Breast epithelium (tissue), 4 donors: ENCODE data around the gene LIMD2. TPM values are rescaled to one million over a fixed set of nuclear protein-coding genes. Genes with fewer than 3 reads are reported as not detected.

Experiments used
- DNase-seq, 2 donors: peaks; one replicate each; pipeline ENCODE4 v3.0.0-alpha.2; 2019; ENCODE audit warnings: low spot score in 2 of 2
- H3K27ac ChIP-seq, 2 donors: fragments of 200-600 bp; sonication (generic) in 1 of 2; one replicate each; pipeline ENCODE4 v1.5.1; 2016 to 2019; ENCODE audit warnings: mild to moderate bottlenecking in 1 of 2
- H3K27me3 ChIP-seq, 2 donors: fragments of 200-600 bp; sonication (generic) in 1 of 2; one replicate each; pipeline versions ENCODE4 v1.5.1 to v1.6.0; 2017 to 2019; ENCODE audit warnings: control low read depth in 1 of 2, mild to moderate bottlenecking in 1 of 2
- H3K36me3 ChIP-seq: fragments of 200-600 bp; one replicate; pipeline ENCODE4 v1.5.1; 2019
- H3K4me1 ChIP-seq, 2 donors: fragments of 200-600 bp; sonication (generic); one replicate each; pipeline ENCODE4 v1.5.1; 2016 to 2019; ENCODE audit warnings: control low read depth in 1 of 2
- H3K4me3 ChIP-seq, 3 donors: fragments of 200-600 bp; sonication (generic); 1 replicate in 2 of 3; 2 replicates in 1 of 3; pipeline ENCODE4 v1.5.1; 2016 to 2019; ENCODE audit warnings: mild to moderate bottlenecking in 3 of 3, moderate library complexity in 2 of 3
- H3K9me3 ChIP-seq, 2 donors: fragments of 200-600 bp; sonication (generic) in 1 of 2; one replicate each; pipeline ENCODE4 v1.5.1; 2016 to 2019; ENCODE audit warnings: control low read depth in 1 of 2
- CTCF ChIP-seq, 3 donors: fragments of 450-650 bp; IDR thresholded peaks; one replicate each; pipeline ENCODE4 v1.5.1; 2016 to 2017; ENCODE audit warnings: antibody characterized with exemption in 3 of 3, mild to moderate bottlenecking in 3 of 3, moderate library complexity in 3 of 3
- POLR2A ChIP-seq: fragments of 450-650 bp; IDR thresholded peaks from one replicate; pipeline ENCODE4 v1.6.1; 2016; ENCODE audit warnings: antibody characterized with exemption, mild to moderate bottlenecking, moderate library complexity
- POLR2AphosphoS5 ChIP-seq, 3 donors: sonication (generic); formaldehyde crosslinking; IDR thresholded peaks; one replicate each; pipeline ENCODE4 v1.6.1; 2017; ENCODE audit warnings: antibody characterized with exemption in 3 of 3
- intact Hi-C: fragments of 100-400 bp; cut with DNase I; formaldehyde crosslinking; loops from one replicate; pipeline ENCODE4 v1.15.1; 2023; ENCODE audit warnings: low total_unique reads
- total RNA-seq, 3 donors: library from RNA; depleted of rRNA; stranded (reverse); fragments of >200 nt; gene quantifications; one replicate each; pipeline ENCODE4 v1.1.0, GENCODE V29; 2016

LIMD2 gene
- total RNA-seq, 3 donors from 2014 or later: 6.1 to 10.5 (median 7.2) TPM

GRCh38 chr17:63698381-63698885 lies 1.5 kb downstream of the LIMD2 start:
- H3K4me1 ChIP-seq: peaks cover 0 to 8% of the 10 kb centered on the region in 2 donors

GRCh38 chr17:63697341-63698286 lies 2.3 kb downstream of the LIMD2 start:
- no peak for DNase-seq
- TF ChIP-seq POLR2A (no peak), CTCF (IDR thresholded peaks at IDR 0.05) (peak in 2 of 3 donors; percentile 23 to 44)
- Histone ChIP-seq H3K27me3 (no peaks in the 10 kb centered on the region), H3K4me1 (peaks cover 0 to 8% of the 10 kb centered on the region in 2 donors), H3K27ac (peak overlapping the region; percentile 52), H3K36me3 (peaks cover under 1% of the 10 kb centered on the region), H3K4me3 (peak overlapping the region in 2 of 3 donors; percentile 54 to 68), H3K9me3 (no peaks in the 10 kb centered on the region)
- intact Hi-C loops: loop anchor here (5.0 kb wide), 1 partner anchor 140 kb away; no protein-coding TSS in a partner anchor

More at GRCh38 chr17:63698381-63698885, 1.5 kb downstream of the LIMD2 start:
- intact Hi-C loops: loop anchor here (5.0 kb wide), 1 partner anchor 139 kb away; no protein-coding TSS in a partner anchor
- no peak for TF ChIP-seq POLR2AphosphoS5 (IDR thresholded peaks at IDR 0.05)
- no peak for TF ChIP-seq CTCF (IDR thresholded peaks at IDR 0.05)
- no peak for TF ChIP-seq POLR2A
- Histone ChIP-seq H3K9me3 (no peaks in the 10 kb centered on the region), H3K27me3 (no peaks in the 10 kb centered on the region), H3K36me3 (no peaks in the 10 kb centered on the region), H3K27ac (peak overlapping the region; percentile 52), H3K4me3 (peak overlapping the region; percentile 54 to 69 (median 68))
- DNase-seq: no peak

GRCh38 chr17:63696381-63696961 lies 3.5 kb downstream of the LIMD2 start:
- no peaks in the 10 kb centered on the region for H3K9me3 ChIP-seq
- peak overlapping the region; percentile 52 for H3K27ac ChIP-seq
- H3K4me1 ChIP-seq: peaks cover 0 to 8% of the 10 kb centered on the region in 2 donors
- DNase-seq: no peak
- H3K36me3 ChIP-seq: peaks cover 9% of the 10 kb centered on the region
- no peaks in the 10 kb centered on the region for H3K27me3 ChIP-seq
- H3K4me3 ChIP-seq: no peak overlapping the region
- TF ChIP-seq POLR2AphosphoS5 (IDR thresholded peaks at IDR 0.05) (no peak), CTCF (IDR thresholded peaks at IDR 0.05) (peak in 1 of 3 donors; percentile 25)
- intact Hi-C loops: loop anchor here (5.0 kb wide), 1 partner anchor 141 kb away; no protein-coding TSS in a partner anchor

GRCh38 chr17:63695889-63696288 lies 4.0 kb downstream of the LIMD2 start:
- TF ChIP-seq CTCF (IDR thresholded peaks at IDR 0.05) (no peak), POLR2AphosphoS5 (IDR thresholded peaks at IDR 0.05) (no peak), POLR2A (no peak)
- H3K27ac ChIP-seq: peak overlapping the region in 1 of 2 donors; percentile 7
- H3K27me3 ChIP-seq: no peaks in the 10 kb centered on the region
- intact Hi-C loops: loop anchor here (5.0 kb wide), 1 partner anchor 141 kb away; no protein-coding TSS in a partner anchor
- no peak for DNase-seq
- H3K4me1 ChIP-seq: peaks cover 0 to 8% of the 10 kb centered on the region in 2 donors
- peaks cover 14% of the 10 kb centered on the region for H3K36me3 ChIP-seq
- H3K4me3 ChIP-seq: no peak overlapping the region
- H3K9me3 ChIP-seq: no peaks in the 10 kb centered on the region
